IMR-90 (cell line): ENCODE data around the gene IGFBP7.

Experiments
- CTCF ChIP-seq: conservative IDR thresholded peaks from 2 replicates; pipeline ENCODE4 v1.5.1; 2012; ENCODE audit warnings: mild to moderate bottlenecking, low read depth, low read length, improper control_type of control experiment
- POLR2A ChIP-seq: IDR thresholded peaks from 2 replicates; pipeline ENCODE4 v1.6.1; 2012; ENCODE audit warnings: mild to moderate bottlenecking, low read depth, low read length

GRCh38 chr4:57051524-57051923 is 58.7 kb downstream of the IGFBP7 start:
- TF ChIP-seq POLR2A (no peak), CTCF (no peak)
